Caco-2 (cell line): ENCODE results near the gene FHIT. TPM values are rescaled to one million over a fixed set of nuclear protein-coding genes. Genes with fewer than 3 reads are reported as not detected.

ENCODE experiments used
- BruUV-seq: library from RNA; stranded (reverse); fragments of 400-500 nt; replicated peaks from 2 replicates; lab custom pipeline; 2021; lab: Mats Ljungman, UMichigan
- CTCF ChIA-PET: fragments of 300-600 bp; sonication (Branson Sonifier 250); formaldehyde crosslinking; loops from one replicate; lab custom pipeline; 2022; ENCODE audit warnings: antibody characterized with exemption; lab: Charles Lee
- POLR2A ChIA-PET: fragments of 300-600 bp; sonication (Branson Sonifier 250); formaldehyde crosslinking; loops from one replicate; lab custom pipeline; 2022; ENCODE audit warnings: antibody characterized with exemption; lab: Charles Lee
- DNase-seq, 2 experiments: peaks; one replicate each; pipeline versions ENCODE4 v3.0.0 to v3.0.0-alpha.2; 2020 to 2022
- H3K27me3 ChIP-seq: replicated peaks from 2 replicates; pipeline ENCODE4 v1.6.0; 2011; ENCODE audit warnings: low read length; ENCODE audit not compliant: control insufficient read depth, insufficient read depth
- H3K36me3 ChIP-seq: 2 replicates; pipeline ENCODE4 v1.5.1; 2011; ENCODE audit warnings: low read length; ENCODE audit not compliant: control insufficient read depth, insufficient read depth
- H3K4me1 ChIP-seq: fragments of 250-450 bp; sonication (Bioruptor Pico); 2 replicates; pipeline ENCODE4 v1.5.1; 2020; ENCODE audit warnings: mild to moderate bottlenecking
- H3K4me3 ChIP-seq: 2 replicates; pipeline ENCODE4 v1.5.1; 2011; ENCODE audit warnings: low read depth, mild to moderate bottlenecking, control low read depth, low read length
- H3K9me3 ChIP-seq: fragments of 250-450 bp; sonication (Bioruptor Pico); 2 replicates; pipeline ENCODE4 v1.5.1; 2020; ENCODE audit warnings: mild to moderate bottlenecking, moderate library complexity
- H3K27ac Mint-ChIP-seq: one replicate; pipeline ENCODE4 v1.8.0; 2022; ENCODE audit warnings: mixed read lengths; ENCODE audit not compliant: unreplicated experiment
- H3K27me3 Mint-ChIP-seq: one replicate; pipeline ENCODE4 v1.8.0; 2022; ENCODE audit warnings: mixed read lengths; ENCODE audit not compliant: insufficient read depth, unreplicated experiment
- H3K36me3 Mint-ChIP-seq: one replicate; pipeline ENCODE4 v1.8.0; 2022; ENCODE audit warnings: mild to moderate bottlenecking, mixed read lengths; ENCODE audit not compliant: insufficient read depth, unreplicated experiment
- H3K4me1 Mint-ChIP-seq: one replicate; pipeline ENCODE4 v1.8.0; 2022; ENCODE audit warnings: low read depth, mixed read lengths; ENCODE audit not compliant: unreplicated experiment
- H3K4me3 Mint-ChIP-seq: one replicate; pipeline ENCODE4 v1.8.0; 2022; ENCODE audit warnings: mild to moderate bottlenecking, moderate library complexity, mixed read lengths; ENCODE audit not compliant: unreplicated experiment
- H3K9me3 Mint-ChIP-seq: one replicate; pipeline ENCODE4 v1.8.0; 2022; ENCODE audit warnings: mixed read lengths; ENCODE audit not compliant: unreplicated experiment
- intact Hi-C: fragments of 100-400 bp; cut with micrococcal nuclease; formaldehyde crosslinking; loops from one replicate; pipeline ENCODE4 v1.10.0; 2022; ENCODE audit not compliant: unreplicated experiment
- total RNA-seq: library from RNA; stranded (reverse); gene quantifications from 2 replicates; pipeline ENCODE4 v1.2.3, GENCODE V29; 2022
- TF ChIP-seq, protein P1 (sequence below), 2 experiments: fragments of 200-600 bp in 1 of 2; IDR thresholded peaks; 1 replicate in 1 of 2; 2 replicates in 1 of 2; pipeline versions ENCODE4 v1.5.1 to v1.8.0; 2011 to 2022; ENCODE audit warnings: antibody characterized with exemption in 1 of 2, control low read depth in 1 of 2, inconsistent platforms in 1 of 2, low read depth in 1 of 2, low read length in 1 of 2, mild to moderate bottlenecking in 1 of 2, moderate library complexity in 1 of 2; ENCODE audit not compliant: insufficient read depth in 1 of 2, severe bottlenecking in 1 of 2, unreplicated experiment in 1 of 2

The FHIT gene
- total RNA-seq, 1 experiment from 2014 or later = 8.3 TPM

DNA sequence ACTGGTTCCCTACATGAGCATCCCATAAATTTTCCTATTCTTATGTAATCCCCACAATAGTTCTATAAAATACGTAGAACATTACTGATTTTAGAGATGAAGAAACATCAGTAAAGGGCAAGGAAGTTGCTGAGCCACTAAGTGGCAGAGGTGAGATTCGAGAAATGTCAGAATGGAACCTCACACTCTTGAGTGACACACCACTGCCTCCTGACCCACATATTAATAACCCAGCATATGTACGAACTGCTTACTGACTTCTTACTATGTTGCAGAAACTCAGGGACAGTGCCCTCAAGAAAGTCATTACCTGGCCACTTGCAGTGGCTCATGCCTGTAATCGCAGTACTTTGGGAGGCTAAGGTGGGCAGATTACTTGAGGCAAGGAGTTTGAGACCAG, 1022.4 kb downstream of the FHIT start:
- H3K4me1 ChIP-seq = no peaks in the 10 kb centered on the region
- Mint-ChIP-seq H3K4me3 (no peak overlapping the region), H3K9me3 (peaks cover 5% of the 10 kb centered on the region), H3K36me3 (peaks cover 5% of the 10 kb centered on the region), H3K4me1 (peaks cover 5% of the 10 kb centered on the region), H3K27ac (no peak overlapping the region), H3K27me3 (no peaks in the 10 kb centered on the region)
- ChIA-PET CTCF (no interaction called here), POLR2A (no interaction called here)
- BruUV-seq = no TSS peak
- H3K4me3 ChIP-seq = no peak overlapping the region
- no peaks in the 10 kb centered on the region for H3K36me3 ChIP-seq
- no peaks in the 10 kb centered on the region for H3K27me3 ChIP-seq
- intact Hi-C loops = no loop called here
- no peaks in the 10 kb centered on the region for H3K9me3 ChIP-seq
- DNase-seq = no peak
- TF ChIP-seq, protein P1, sequence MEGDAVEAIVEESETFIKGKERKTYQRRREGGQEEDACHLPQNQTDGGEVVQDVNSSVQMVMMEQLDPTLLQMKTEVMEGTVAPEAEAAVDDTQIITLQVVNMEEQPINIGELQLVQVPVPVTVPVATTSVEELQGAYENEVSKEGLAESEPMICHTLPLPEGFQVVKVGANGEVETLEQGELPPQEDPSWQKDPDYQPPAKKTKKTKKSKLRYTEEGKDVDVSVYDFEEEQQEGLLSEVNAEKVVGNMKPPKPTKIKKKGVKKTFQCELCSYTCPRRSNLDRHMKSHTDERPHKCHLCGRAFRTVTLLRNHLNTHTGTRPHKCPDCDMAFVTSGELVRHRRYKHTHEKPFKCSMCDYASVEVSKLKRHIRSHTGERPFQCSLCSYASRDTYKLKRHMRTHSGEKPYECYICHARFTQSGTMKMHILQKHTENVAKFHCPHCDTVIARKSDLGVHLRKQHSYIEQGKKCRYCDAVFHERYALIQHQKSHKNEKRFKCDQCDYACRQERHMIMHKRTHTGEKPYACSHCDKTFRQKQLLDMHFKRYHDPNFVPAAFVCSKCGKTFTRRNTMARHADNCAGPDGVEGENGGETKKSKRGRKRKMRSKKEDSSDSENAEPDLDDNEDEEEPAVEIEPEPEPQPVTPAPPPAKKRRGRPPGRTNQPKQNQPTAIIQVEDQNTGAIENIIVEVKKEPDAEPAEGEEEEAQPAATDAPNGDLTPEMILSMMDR (IDR thresholded peaks at IDR 0.05; ENCODE audit: insufficient read depth in 1 of 2, low read depth in 1 of 2, low read length in 1 of 2, severe bottlenecking in 1 of 2, unreplicated experiment in 1 of 2) = no peak

DNA sequence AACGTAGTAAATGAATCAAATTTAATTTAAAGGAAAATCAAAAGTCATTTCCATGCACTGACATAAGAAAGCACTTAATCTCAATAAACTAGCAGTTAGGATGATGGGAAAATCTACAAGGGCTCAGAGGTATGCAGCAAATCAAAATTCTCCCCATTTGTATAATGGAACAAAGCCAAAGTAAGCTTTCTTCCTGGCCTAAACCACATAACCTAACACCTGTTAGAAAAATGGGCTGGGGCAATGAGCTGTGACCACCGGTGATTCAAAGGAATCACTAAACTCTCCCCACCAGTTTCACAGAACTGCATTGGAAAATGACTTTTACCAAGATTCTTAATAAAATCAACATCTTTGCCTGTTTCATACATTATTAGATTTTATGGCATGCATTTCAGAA, 1024.3 kb downstream of the FHIT start:
- Mint-ChIP-seq H3K27ac (no peak overlapping the region), H3K4me1 (peaks cover 5% of the 10 kb centered on the region), H3K9me3 (no peaks in the 10 kb centered on the region), H3K4me3 (no peak overlapping the region), H3K27me3 (no peaks in the 10 kb centered on the region), H3K36me3 (peaks cover 5% of the 10 kb centered on the region)
- no peaks in the 10 kb centered on the region for H3K27me3 ChIP-seq
- H3K4me3 ChIP-seq = no peak overlapping the region
- no peaks in the 10 kb centered on the region for H3K36me3 ChIP-seq
- no peaks in the 10 kb centered on the region for H3K4me1 ChIP-seq
- CTCF ChIA-PET = no interaction called here
- POLR2A ChIA-PET = no interaction called here
- intact Hi-C loops = no loop called here
- H3K9me3 ChIP-seq = no peaks in the 10 kb centered on the region
- DNase-seq = no peak
- BruUV-seq = no TSS peak
- TF ChIP-seq, protein P1 (IDR thresholded peaks at IDR 0.05; ENCODE audit: insufficient read depth in 1 of 2, low read depth in 1 of 2, low read length in 1 of 2, severe bottlenecking in 1 of 2, unreplicated experiment in 1 of 2) = no peak

DNA sequence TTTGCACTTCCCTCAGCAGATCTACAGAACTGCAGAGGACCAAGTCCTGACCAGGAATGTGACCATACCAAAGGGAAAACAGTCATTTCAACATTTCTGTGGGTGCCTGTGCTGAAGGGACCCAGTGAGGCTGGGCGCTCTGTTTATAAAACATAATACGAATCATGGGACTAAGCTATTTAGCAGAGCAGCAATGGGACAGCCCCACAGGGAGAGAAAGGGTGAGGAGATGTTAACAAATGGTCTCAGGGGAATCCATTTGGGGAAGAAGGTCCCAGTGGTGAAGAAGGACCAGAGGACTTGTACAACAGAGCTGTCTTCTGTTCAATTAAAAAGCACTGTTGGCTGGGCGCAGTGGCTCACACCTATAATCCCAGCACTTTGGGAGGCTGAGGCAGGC, 1025.4 kb downstream of the FHIT start:
- Histone ChIP-seq H3K36me3 (no peaks in the 10 kb centered on the region), H3K4me1 (no peaks in the 10 kb centered on the region), H3K27me3 (no peaks in the 10 kb centered on the region), H3K9me3 (no peaks in the 10 kb centered on the region), H3K4me3 (no peak overlapping the region)
- intact Hi-C loops = no loop called here
- H3K4me1 Mint-ChIP-seq = peaks cover 5% of the 10 kb centered on the region
- TF ChIP-seq, protein P1 (IDR thresholded peaks at IDR 0.05; ENCODE audit: insufficient read depth in 1 of 2, low read depth in 1 of 2, low read length in 1 of 2, severe bottlenecking in 1 of 2, unreplicated experiment in 1 of 2) = no peak
- H3K27ac Mint-ChIP-seq = no peak overlapping the region
- H3K9me3 Mint-ChIP-seq = no peaks in the 10 kb centered on the region
- ChIA-PET POLR2A (no interaction called here), CTCF (no interaction called here)
- BruUV-seq = no TSS peak
- H3K36me3 Mint-ChIP-seq = peaks cover 5% of the 10 kb centered on the region
- H3K27me3 Mint-ChIP-seq = no peaks in the 10 kb centered on the region
- no peak for DNase-seq
- no peak overlapping the region for H3K4me3 Mint-ChIP-seq
